ENCODE data around the gene AQP12B. TPM values are rescaled to one million over a fixed set of nuclear protein-coding genes. Genes with fewer than 3 reads are reported as not detected.

The AQP12B gene
- total and polyA plus RNA-seq, 7 experiments from 2014 or later = not detected

DNA sequence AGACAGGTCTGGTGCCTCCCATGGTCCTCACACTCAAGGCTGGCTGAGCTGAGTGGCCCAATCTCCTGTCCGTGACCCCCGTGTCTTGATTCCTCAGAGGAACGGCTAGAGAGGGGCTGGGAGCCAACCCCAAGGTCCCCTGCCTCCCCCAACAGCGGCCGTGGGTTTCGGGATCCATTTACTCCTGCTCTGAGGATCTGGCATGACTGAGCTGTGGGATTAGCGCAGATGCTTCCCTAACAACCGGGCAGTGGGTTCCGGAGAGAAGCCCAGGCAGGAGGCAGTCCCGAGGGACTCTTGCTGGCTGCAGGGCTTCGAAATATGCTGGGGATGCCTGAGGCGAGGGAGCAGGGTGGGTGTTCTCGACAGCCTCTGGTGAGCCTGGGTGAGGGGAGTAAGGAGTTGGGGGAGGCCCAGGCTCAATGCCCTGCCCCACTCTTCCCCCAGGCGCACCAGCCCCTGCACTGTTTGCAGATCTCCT, 38.5 kb downstream of the AQP12B start:
- peaks cover 0 to 19% (median 14%) of the 10 kb centered on the region in 5 donors for H3K27me3 Mint-ChIP-seq
- H3K9me3 Mint-ChIP-seq = peaks cover 0 to 2% (median 0%) of the 10 kb centered on the region in 11 donors
- H3K36me3 Mint-ChIP-seq = no peaks in the 10 kb centered on the region
- Histone ChIP-seq H3K36me3 (ENCODE audit: control insufficient read depth in 2 of 3, insufficient read depth in 3 of 3, low read length in 3 of 3) (no peaks in the 10 kb centered on the region), H3K27me3 (ENCODE audit: control insufficient read depth in 2 of 2, insufficient read depth in 2 of 2, low read length in 2 of 2) (no peaks in the 10 kb centered on the region), H3K9me3 (ENCODE audit: control insufficient read depth in 2 of 3, low read length in 3 of 3) (no peaks in the 10 kb centered on the region), H3K4me3 (ENCODE audit: low read length) (no peak overlapping the region), H3K27ac (ENCODE audit: low read depth, low read length) (no peak overlapping the region), H3K4me1 (ENCODE audit: control insufficient read depth in 2 of 2, insufficient read depth in 2 of 2, low read length in 2 of 2) (peaks cover 0 to 4% of the 10 kb centered on the region in 2 donors)
- no peak for DNase-seq
- ChIA-PET POLR2A (interaction anchor here (0.6 kb wide), 1 partner anchor 183 kb away, joined by 4 read pairs; no protein-coding TSS in a partner anchor), CTCF (interaction anchor here (0.7 kb wide), 1 partner anchor 725 kb away, joined by 5 read pairs; no protein-coding TSS in a partner anchor)
- peaks cover 0 to 9% (median 8%) of the 10 kb centered on the region in 7 donors for H3K4me1 Mint-ChIP-seq
- intact Hi-C loops (cut with micrococcal nuclease) = no loop called here
- no peak overlapping the region for H3K4me3 Mint-ChIP-seq
- no peak for ATAC-seq
- peak overlapping the region in 3 of 9 donors; percentile 21 to 82 (median 44) for H3K27ac Mint-ChIP-seq

GRCh38 chr2:240643811-240644150, 38.9 kb downstream of the AQP12B start:
- peaks cover 0 to 2% (median 0%) of the 10 kb centered on the region in 11 donors for H3K9me3 Mint-ChIP-seq
- H3K36me3 Mint-ChIP-seq = no peaks in the 10 kb centered on the region
- Histone ChIP-seq H3K27ac (ENCODE audit: low read depth, low read length) (no peak overlapping the region), H3K27me3 (ENCODE audit: control insufficient read depth in 2 of 2, insufficient read depth in 2 of 2, low read length in 2 of 2) (no peaks in the 10 kb centered on the region), H3K36me3 (ENCODE audit: control insufficient read depth in 2 of 3, insufficient read depth in 3 of 3, low read length in 3 of 3) (no peaks in the 10 kb centered on the region), H3K4me3 (ENCODE audit: low read length) (no peak overlapping the region), H3K9me3 (ENCODE audit: control insufficient read depth in 2 of 3, low read length in 3 of 3) (no peaks in the 10 kb centered on the region), H3K4me1 (ENCODE audit: control insufficient read depth in 2 of 2, insufficient read depth in 2 of 2, low read length in 2 of 2) (peaks cover 0 to 4% of the 10 kb centered on the region in 2 donors)
- intact Hi-C loops (cut with micrococcal nuclease) = no loop called here
- no peak overlapping the region for H3K4me3 Mint-ChIP-seq
- DNase-seq (no peak), ATAC-seq (no peak)
- ChIA-PET POLR2A (interaction anchor here (0.6 kb wide), 1 partner anchor 184 kb away, joined by 4 read pairs; no protein-coding TSS in a partner anchor), CTCF (no interaction called here)
- H3K4me1 Mint-ChIP-seq = peaks cover 0 to 9% (median 8%) of the 10 kb centered on the region in 7 donors
- H3K27me3 Mint-ChIP-seq = peaks cover 0 to 15% (median 11%) of the 10 kb centered on the region in 5 donors
- peak overlapping the region in 3 of 9 donors; percentile 21 to 82 (median 44) for H3K27ac Mint-ChIP-seq

- Mint-ChIP-seq H3K27ac (no peak overlapping the region), H3K4me3 (no peak overlapping the region)
- POLR2A ChIA-PET = no interaction called here
These were observed 39.4 kb downstream of the AQP12B start for GRCh38 chr2:240643093-240643810.

GRCh38 chr2:240642806-240643092, 39.9 kb downstream of the AQP12B start:
- no peaks in the 10 kb centered on the region for H3K36me3 ChIP-seq (ENCODE audit: control insufficient read depth in 2 of 3, insufficient read depth in 3 of 3, low read length in 3 of 3)
- intact Hi-C loops (cut with micrococcal nuclease) = no loop called here
- peaks cover 0 to 2% (median 0%) of the 10 kb centered on the region in 11 donors for H3K9me3 Mint-ChIP-seq

More at GRCh38 chr2:240643093-240643810, 39.4 kb downstream of the AQP12B start:
- H3K4me3 ChIP-seq (ENCODE audit: low read length) = no peak overlapping the region
- peaks cover 0 to 2% (median 0%) of the 10 kb centered on the region in 11 donors for H3K9me3 Mint-ChIP-seq
- no peaks in the 10 kb centered on the region for H3K27me3 ChIP-seq (ENCODE audit: control insufficient read depth in 2 of 2, insufficient read depth in 2 of 2, low read length in 2 of 2)
- DNase-seq (no peak), ATAC-seq (no peak)
- intact Hi-C loops (cut with micrococcal nuclease) = no loop called here
- no peaks in the 10 kb centered on the region for H3K36me3 Mint-ChIP-seq
- peaks cover 0 to 9% (median 6%) of the 10 kb centered on the region in 5 donors for H3K27me3 Mint-ChIP-seq
- no peak overlapping the region for H3K27ac ChIP-seq (ENCODE audit: low read depth, low read length)
- H3K4me1 Mint-ChIP-seq = peaks cover 0 to 9% (median 8%) of the 10 kb centered on the region in 7 donors
- H3K9me3 ChIP-seq (ENCODE audit: control insufficient read depth in 2 of 3, low read length in 3 of 3) = no peaks in the 10 kb centered on the region
- no peaks in the 10 kb centered on the region for H3K36me3 ChIP-seq (ENCODE audit: control insufficient read depth in 2 of 3, insufficient read depth in 3 of 3, low read length in 3 of 3)
- CTCF ChIA-PET = no interaction called here
- H3K4me1 ChIP-seq (ENCODE audit: control insufficient read depth in 2 of 2, insufficient read depth in 2 of 2, low read length in 2 of 2) = peaks cover 0 to 4% of the 10 kb centered on the region in 2 donors

GRCh38 chr2:240642061-240642805, 40.5 kb downstream of the AQP12B start:
- CTCF ChIA-PET = no interaction called here
- no peak for DNase-seq
- peaks cover 0 to 9% (median 8%) of the 10 kb centered on the region in 7 donors for H3K4me1 Mint-ChIP-seq

More at GRCh38 chr2:240642806-240643092, 39.9 kb downstream of the AQP12B start:
- Histone ChIP-seq H3K9me3 (ENCODE audit: control insufficient read depth in 2 of 3, low read length in 3 of 3) (no peaks in the 10 kb centered on the region), H3K4me1 (ENCODE audit: control insufficient read depth in 2 of 2, insufficient read depth in 2 of 2, low read length in 2 of 2) (peaks cover 0 to 4% of the 10 kb centered on the region in 2 donors), H3K4me3 (ENCODE audit: low read length) (no peak overlapping the region), H3K27me3 (ENCODE audit: control insufficient read depth in 2 of 2, insufficient read depth in 2 of 2, low read length in 2 of 2) (no peaks in the 10 kb centered on the region), H3K27ac (ENCODE audit: low read depth, low read length) (no peak overlapping the region)
- no peak for DNase-seq
- Mint-ChIP-seq H3K4me1 (peaks cover 0 to 9% (median 8%) of the 10 kb centered on the region in 7 donors), H3K27me3 (peaks cover 0 to 8% (median 4%) of the 10 kb centered on the region in 5 donors), H3K27ac (no peak overlapping the region), H3K36me3 (no peaks in the 10 kb centered on the region), H3K4me3 (no peak overlapping the region)
- ChIA-PET POLR2A (no interaction called here), CTCF (no interaction called here)
- no peak for ATAC-seq

GRCh38 chr2:240640939-240641338, 41.7 kb downstream of the AQP12B start:
- intact Hi-C loops (cut with micrococcal nuclease) = no loop called here
- H3K27me3 ChIP-seq (ENCODE audit: control insufficient read depth in 2 of 2, insufficient read depth in 2 of 2, low read length in 2 of 2) = no peaks in the 10 kb centered on the region
- DNase-seq (no peak), ATAC-seq (no peak)
- no peak overlapping the region for H3K27ac Mint-ChIP-seq
- H3K4me3 ChIP-seq (ENCODE audit: low read length) = no peak overlapping the region
- H3K27ac ChIP-seq (ENCODE audit: low read depth, low read length) = no peak overlapping the region
- H3K27me3 Mint-ChIP-seq = peaks cover 0 to 4% (median 0%) of the 10 kb centered on the region in 5 donors
- ChIA-PET POLR2A (no interaction called here), CTCF (no interaction called here)
- peaks cover 0 to 4% (median 3%) of the 10 kb centered on the region in 7 donors for H3K4me1 Mint-ChIP-seq
- peaks cover 0 to 2% (median 0%) of the 10 kb centered on the region in 11 donors for H3K9me3 Mint-ChIP-seq
- H3K9me3 ChIP-seq (ENCODE audit: control insufficient read depth in 2 of 3, low read length in 3 of 3) = no peaks in the 10 kb centered on the region
- peaks cover 0 to 4% of the 10 kb centered on the region in 2 donors for H3K4me1 ChIP-seq (ENCODE audit: control insufficient read depth in 2 of 2, insufficient read depth in 2 of 2, low read length in 2 of 2)
- no peak overlapping the region for H3K4me3 Mint-ChIP-seq
- H3K36me3 Mint-ChIP-seq = no peaks in the 10 kb centered on the region
- no peaks in the 10 kb centered on the region for H3K36me3 ChIP-seq (ENCODE audit: control insufficient read depth in 2 of 3, insufficient read depth in 3 of 3, low read length in 3 of 3)

More at GRCh38 chr2:240642061-240642805, 40.5 kb downstream of the AQP12B start:
- Mint-ChIP-seq H3K9me3 (peaks cover 0 to 2% (median 0%) of the 10 kb centered on the region in 11 donors), H3K36me3 (no peaks in the 10 kb centered on the region), H3K27me3 (peaks cover 0 to 4% (median 0%) of the 10 kb centered on the region in 5 donors), H3K4me3 (no peak overlapping the region), H3K27ac (no peak overlapping the region)
- Histone ChIP-seq H3K27me3 (ENCODE audit: control insufficient read depth in 2 of 2, insufficient read depth in 2 of 2, low read length in 2 of 2) (no peaks in the 10 kb centered on the region), H3K4me1 (ENCODE audit: control insufficient read depth in 2 of 2, insufficient read depth in 2 of 2, low read length in 2 of 2) (peaks cover 0 to 4% of the 10 kb centered on the region in 2 donors), H3K36me3 (ENCODE audit: control insufficient read depth in 2 of 3, insufficient read depth in 3 of 3, low read length in 3 of 3) (no peaks in the 10 kb centered on the region), H3K4me3 (ENCODE audit: low read length) (no peak overlapping the region), H3K27ac (ENCODE audit: low read depth, low read length) (no peak overlapping the region), H3K9me3 (ENCODE audit: control insufficient read depth in 2 of 3, low read length in 3 of 3) (no peaks in the 10 kb centered on the region)
- no peak for ATAC-seq
- intact Hi-C loops (cut with micrococcal nuclease) = no loop called here
- POLR2A ChIA-PET = no interaction called here

Data from naive thymus-derived CD4-positive, alpha-beta T cell (primary cell).